HG02840 (cell line): ENCODE data around the gene ZBED1.
"Not testable (repeated sequence)": the region's sequence is repeated elsewhere in the genome, so short reads cannot be mapped to it uniquely, and the experiment has no call there.

ENCODE experiments used
- ATAC-seq: cut with Tn5 transposase; IDR thresholded peaks from one replicate; pipeline ENCODE4 v1.9.1; 2021; ENCODE audit warnings: mild to moderate bottlenecking, moderate library complexity, moderate number of reproducible peaks; ENCODE audit not compliant: unreplicated experiment, low FRiP score

The ZBED1 gene

DNA sequence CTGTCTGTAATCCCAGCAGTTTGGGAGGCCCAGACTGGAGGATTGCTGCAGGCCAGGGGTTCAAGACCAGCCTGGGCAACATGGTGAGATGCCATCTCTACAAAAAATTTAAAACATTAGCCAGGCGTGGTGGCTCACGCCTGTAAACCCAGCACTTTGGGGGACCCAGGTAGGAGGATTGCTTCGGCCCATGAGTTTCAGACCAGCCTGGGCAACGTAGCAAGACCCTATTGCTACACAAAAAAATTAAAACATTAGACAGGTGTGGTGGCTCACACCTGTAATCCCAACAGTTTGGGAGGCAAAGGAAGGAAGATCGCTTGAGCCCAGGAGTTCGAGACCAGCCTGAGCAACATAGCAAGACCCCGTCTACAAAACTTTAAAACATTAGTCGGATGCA, 1.3 kb downstream of the ZBED1 start:
- ATAC-seq = no peak

- no peak for ATAC-seq
Measured at GRCh38 chrX:2498781-2499302, 1.9 kb downstream of the ZBED1 start.

DNA sequence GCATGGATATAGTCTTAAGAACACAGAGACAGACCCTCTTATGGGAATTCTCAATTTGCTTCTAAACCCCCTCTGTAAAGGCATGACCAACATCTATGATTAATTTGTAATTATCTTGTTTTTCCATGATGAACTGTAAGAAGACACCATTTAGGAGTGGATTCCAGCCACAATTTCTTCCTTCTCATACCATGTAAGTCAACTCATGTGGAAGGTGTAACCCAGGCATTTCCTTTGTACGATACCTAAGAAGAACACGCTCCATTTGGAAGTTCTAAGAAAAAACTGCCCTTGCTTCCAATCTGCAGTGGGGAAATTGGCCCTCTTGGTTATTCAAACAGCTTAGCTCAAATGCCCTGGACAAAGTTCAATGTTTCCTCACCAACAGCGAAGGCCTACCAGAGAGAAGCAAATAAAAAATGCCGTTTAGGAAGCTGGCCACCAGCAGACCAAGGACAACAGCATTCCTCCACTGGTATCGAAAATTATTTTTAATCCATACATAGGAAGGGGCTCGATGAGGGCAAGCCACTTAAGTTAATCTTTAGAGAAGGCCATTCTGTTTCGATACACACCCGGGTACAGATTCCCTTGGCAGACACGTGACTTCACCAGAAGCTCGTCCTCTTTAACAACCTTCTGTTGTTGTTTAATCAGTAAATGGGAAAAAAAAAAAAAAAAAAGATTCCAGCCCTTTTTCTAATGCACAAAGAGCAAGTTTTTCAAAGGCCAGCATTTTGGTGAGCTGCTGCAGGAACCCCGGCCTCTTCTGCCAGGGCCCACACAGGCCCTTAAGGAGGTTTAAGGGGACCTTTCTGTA, 2.6 kb downstream of the ZBED1 start:
- no peak for ATAC-seq

GRCh38 chrX:2495595-2495994, 5.2 kb downstream of the ZBED1 start:
- no peak for ATAC-seq

DNA sequence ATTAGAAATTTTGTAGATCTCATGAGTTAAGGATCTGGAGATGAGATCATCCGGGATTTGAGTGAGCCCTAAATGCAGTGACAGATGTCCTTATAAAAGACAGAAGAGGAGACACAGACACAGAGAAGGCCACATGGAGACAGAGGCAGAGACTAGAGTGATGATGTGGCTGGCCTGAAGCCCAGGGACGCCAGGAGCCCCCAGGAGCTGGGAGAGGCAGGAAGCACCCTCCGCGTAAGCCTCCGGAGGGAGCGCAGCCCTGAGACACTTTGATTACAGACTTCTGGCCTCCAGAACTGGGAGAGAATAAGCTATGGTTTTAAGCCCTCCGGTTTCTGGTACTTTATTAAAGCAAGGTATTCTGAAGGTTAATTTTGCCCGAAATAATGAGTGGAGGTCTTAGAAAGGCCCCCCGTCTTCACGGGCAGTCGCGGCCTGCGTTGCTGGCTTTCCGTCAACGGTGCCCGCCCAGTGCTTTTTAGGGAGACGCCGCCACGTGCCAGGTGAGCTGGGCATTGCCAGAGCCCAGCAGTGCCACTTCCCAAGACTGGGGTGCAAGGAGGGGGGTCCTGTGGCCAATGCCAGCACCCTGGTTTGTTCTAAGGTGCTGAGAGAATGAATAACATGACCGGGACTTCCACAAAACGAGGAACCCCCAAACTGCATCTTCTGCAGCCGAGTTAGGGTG, 8.1 kb downstream of the ZBED1 start:
- no peak for ATAC-seq

GRCh38 chrX:2490634-2491033, 10.1 kb downstream of the ZBED1 start:
- no peak for ATAC-seq

DNA sequence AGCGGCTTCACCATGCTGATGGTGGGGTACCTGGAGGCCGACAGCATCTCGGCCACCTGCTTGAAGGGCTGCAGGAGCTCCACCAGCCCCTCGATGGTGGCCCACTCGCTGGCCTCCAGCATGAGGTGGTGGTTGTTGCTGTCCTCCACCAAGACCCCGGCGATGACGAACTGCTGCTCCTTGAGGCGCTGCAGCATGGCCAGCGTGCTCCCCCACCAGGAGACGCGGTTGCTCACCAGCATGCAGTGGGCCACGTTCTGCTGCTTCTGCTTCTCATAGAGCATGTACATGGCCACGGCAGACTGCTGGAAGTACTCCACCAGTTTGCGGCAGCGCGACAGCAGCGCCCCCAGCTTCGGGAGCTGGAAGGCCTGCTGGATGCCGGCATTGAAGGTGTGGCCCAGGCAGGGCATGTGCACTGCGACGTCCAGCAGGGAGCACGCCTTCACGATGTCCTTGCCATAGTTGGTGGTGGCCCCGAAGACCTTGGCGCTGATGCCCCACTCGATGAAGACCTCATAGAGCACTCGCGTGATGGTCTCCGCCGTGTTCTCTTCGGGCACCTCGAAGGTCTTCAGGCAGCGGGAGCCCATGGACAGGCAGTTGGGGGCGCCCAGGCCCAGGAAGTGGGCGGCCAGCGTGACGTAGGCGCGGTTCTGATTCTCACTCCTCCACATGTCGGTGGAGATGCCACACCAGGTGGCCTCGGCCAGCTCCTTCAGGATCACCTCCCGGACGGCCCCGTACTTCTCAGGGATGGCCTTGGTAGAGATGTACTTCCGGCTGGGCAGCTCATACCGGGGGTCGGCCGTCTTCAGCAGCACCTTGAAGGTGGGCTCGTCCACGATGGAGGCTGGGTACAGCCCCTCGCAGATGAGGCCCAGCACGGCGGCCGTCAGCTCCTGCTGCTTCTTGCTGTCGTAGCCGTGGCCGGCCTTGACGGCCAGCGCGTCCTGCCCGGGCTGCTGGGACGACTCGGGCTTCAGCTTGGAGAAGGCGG, 11.0 kb downstream of the ZBED1 start:
- no peak for ATAC-seq

GRCh38 chrX:2488621-2489285, 12.0 kb downstream of the ZBED1 start:
- no peak for ATAC-seq

DNA sequence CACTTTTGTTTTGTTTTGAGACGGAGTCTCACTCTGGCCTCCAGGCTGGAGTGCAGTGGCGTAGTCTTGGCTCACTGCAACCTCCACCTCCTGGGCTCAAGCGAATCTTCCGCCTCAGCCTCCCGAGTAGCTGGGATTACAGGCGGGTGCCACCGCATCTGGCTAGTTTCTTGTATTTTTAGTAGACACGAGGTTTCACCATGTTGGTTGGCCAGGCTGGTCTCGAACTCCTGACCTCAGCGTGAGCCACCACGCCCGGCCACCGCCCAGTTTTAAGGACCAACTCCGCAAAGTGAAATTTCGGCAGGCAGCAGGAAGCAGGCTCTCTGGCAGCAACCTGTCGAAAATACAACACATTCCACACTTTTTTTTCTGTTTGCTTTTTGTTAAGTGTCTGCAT, 13.4 kb downstream of the ZBED1 start:
- no peak for ATAC-seq

GRCh38 chrX:2486476-2487133, 14.2 kb downstream of the ZBED1 start:
- no peak for ATAC-seq

- no peak for ATAC-seq
Measured at GRCh38 chrX:2485789-2486345, 14.9 kb downstream of the ZBED1 start.

DNA sequence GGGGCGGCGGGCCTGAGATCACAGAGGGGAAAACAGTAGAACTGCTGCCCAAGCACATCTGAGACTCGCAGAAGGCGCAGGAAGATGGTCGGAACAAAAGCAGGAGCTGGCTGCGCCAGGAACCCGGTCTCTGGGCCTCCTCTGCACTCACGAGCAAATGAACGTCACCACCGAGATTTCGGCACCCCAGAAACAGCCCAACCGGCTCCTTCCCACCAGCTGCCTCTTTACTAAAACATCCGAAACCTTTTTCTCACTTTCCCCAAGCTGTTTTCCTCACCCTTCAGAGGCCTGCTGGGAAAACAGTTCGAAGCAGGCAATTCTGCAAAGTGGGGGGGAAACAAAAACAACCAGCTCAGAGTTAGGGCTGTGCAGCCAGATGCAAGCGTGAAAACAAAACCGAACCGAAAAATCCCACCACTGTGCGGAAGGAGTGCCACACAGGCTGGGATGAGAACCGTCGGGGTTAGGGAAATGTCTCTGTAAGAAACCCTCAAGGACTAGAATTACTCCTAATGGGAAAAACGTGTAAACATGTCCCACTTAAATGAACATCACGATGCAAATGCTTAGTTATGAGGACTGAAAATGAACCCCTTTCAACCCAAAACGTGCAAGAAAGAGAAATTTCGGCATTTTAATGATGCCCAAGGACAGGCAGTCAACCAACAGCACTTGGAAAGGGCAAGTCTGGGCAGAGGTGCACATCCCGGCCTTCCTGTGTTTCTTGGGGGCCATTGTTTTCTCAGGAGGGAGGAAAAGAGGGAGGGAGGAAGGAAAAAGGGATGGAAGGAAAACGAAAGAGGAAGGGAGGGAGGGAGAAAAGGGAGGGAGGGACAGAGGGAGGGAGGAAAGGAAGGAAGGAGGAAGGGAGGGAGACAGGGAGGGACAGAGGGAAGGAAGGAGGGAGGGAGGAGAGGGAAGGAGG, 15.8 kb downstream of the ZBED1 start:
- no peak for ATAC-seq

GRCh38 chrX:2484256-2484655, 16.5 kb downstream of the ZBED1 start:
- ATAC-seq = no peak

GRCh38 chrX:2483398-2484060, 17.2 kb downstream of the ZBED1 start:
- no peak for ATAC-seq

GRCh38 chrX:2481597-2481996, 19.2 kb downstream of the ZBED1 start:
- ATAC-seq = not testable (repeated sequence)

DNA sequence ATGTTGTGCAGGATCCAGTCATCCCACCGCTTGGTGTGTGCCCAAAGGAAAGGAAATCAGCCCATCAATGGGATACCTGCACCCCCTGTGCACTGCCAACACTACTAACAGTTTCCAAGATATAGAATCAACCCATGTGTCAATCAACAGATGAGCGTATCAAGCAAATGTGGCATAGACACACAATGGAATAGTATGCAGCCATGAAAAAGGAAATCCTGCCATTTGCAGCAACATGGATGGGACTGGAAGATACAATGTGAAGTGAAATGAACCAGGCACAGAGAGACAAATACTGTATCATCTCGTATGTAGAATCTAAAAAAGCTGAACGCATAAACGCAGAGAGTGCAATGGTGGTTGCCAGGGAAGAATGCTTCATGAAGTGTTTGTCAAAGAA, 20.8 kb downstream of the ZBED1 start:
- ATAC-seq = not testable (repeated sequence)

GRCh38 chrX:2479420-2479780, 21.4 kb downstream of the ZBED1 start:
- ATAC-seq = no peak
